H1 (cell line): ENCODE data around the gene RGS3. TPM values are rescaled to one million over a fixed set of nuclear protein-coding genes. Genes with fewer than 3 reads are reported as not detected.

ENCODE experiments used
- CTCF ChIA-PET: fragments of 300-600 bp; sonication (Branson Sonifier 250); formaldehyde crosslinking; loops from one replicate; lab custom pipeline; 2021; ENCODE audit not compliant: partially characterized antibody; lab: Charles Lee
- POLR2A ChIA-PET: fragments of 300-600 bp; sonication (Branson Sonifier 250); formaldehyde crosslinking; loops from one replicate; lab custom pipeline; 2021; ENCODE audit warnings: inconsistent platforms; ENCODE audit not compliant: partially characterized antibody; lab: Charles Lee
- DNase-seq, 2 experiments: peaks; one replicate each; pipeline versions ENCODE4 v3.0.0 to v3.0.0-alpha.2; 2010 to 2022; ENCODE audit warnings: low spot score in 2 of 2, low read depth in 1 of 2, mixed read lengths in 1 of 2
- FAIRE-seq: peaks from 2 replicates; lab custom pipeline; 2011; peaks lifted over from hg19 to GRCh38; lab: Jason Lieb, UNC
- H2AFZ ChIP-seq: 2 replicates; pipeline ENCODE4 v1.8.1; 2012; ENCODE audit warnings: low read length, inconsistent platforms
- H2AK5ac ChIP-seq: 2 replicates; pipeline ENCODE4 v1.6.1; 2013; ENCODE audit warnings: low read depth, low read length
- H2BK120ac ChIP-seq: replicated peaks from 2 replicates; pipeline ENCODE3; 2013; ENCODE audit warnings: low read depth, low read length, inconsistent platforms
- H2BK12ac ChIP-seq: 2 replicates; pipeline ENCODE4 v1.6.1; 2013; ENCODE audit warnings: low read depth, low read length
- H2BK15ac ChIP-seq: 2 replicates; pipeline ENCODE4 v1.6.1; 2013; ENCODE audit warnings: low read length
- H2BK20ac ChIP-seq: 2 replicates; pipeline ENCODE4 v1.6.1; 2013; ENCODE audit warnings: low read length
- H2BK5ac ChIP-seq: 2 replicates; pipeline ENCODE4 v1.6.1; 2013; ENCODE audit warnings: low read depth, low read length
- H3K14ac ChIP-seq: 2 replicates; pipeline ENCODE4 v1.6.1; 2013; ENCODE audit warnings: inconsistent platforms; ENCODE audit not compliant: insufficient read length
- H3K18ac ChIP-seq: 2 replicates; pipeline ENCODE4 v1.6.1; 2013; ENCODE audit warnings: low read length; ENCODE audit errors: extremely low read depth
- H3K23ac ChIP-seq: 2 replicates; pipeline ENCODE4 v1.6.1; 2013; ENCODE audit warnings: inconsistent platforms; ENCODE audit not compliant: insufficient read length
- H3K23me2 ChIP-seq: 2 replicates; pipeline ENCODE4 v1.6.1; 2013; ENCODE audit warnings: low read depth, low read length
- H3K27ac ChIP-seq: 2 replicates; pipeline ENCODE4 v1.6.1; 2011; ENCODE audit warnings: low read depth, low read length, inconsistent platforms
- H3K27me3 ChIP-seq, 4 experiments: replicated peaks in 1 of 4; 1 replicate in 1 of 4; 2 replicates in 3 of 4; pipeline versions ENCODE4 v1.6.1 to v1.8.1; 2011 to 2013; ENCODE audit warnings: low read length in 3 of 4, mild to moderate bottlenecking in 3 of 4, inconsistent platforms in 2 of 4, mixed read lengths in 2 of 4, moderate library complexity in 1 of 4; ENCODE audit not compliant: control insufficient read depth in 3 of 4, insufficient read depth in 3 of 4; ENCODE audit errors: extremely low read depth in 1 of 4
- H3K36me3 ChIP-seq, 4 experiments: 2 replicates each; pipeline versions ENCODE4 v1.6.1 to v1.8.1; 2011 to 2013; ENCODE audit warnings: mild to moderate bottlenecking in 4 of 4, low read length in 3 of 4, moderate library complexity in 2 of 4, control low read depth in 1 of 4, inconsistent platforms in 1 of 4; ENCODE audit not compliant: insufficient read depth in 4 of 4, control insufficient read depth in 2 of 4
- H3K4ac ChIP-seq: replicated peaks from 2 replicates; pipeline ENCODE3; 2013; ENCODE audit warnings: low read length, low read depth, mixed read lengths, inconsistent platforms; ENCODE audit not compliant: insufficient read length
- H3K4me1 ChIP-seq, 4 experiments: replicated peaks in 1 of 4; 1 replicate in 1 of 4; 2 replicates in 3 of 4; pipeline versions ENCODE4 v1.6.1 to v1.8.1; 2011 to 2013; ENCODE audit warnings: low read length in 3 of 4, inconsistent platforms in 2 of 4, mixed read lengths in 1 of 4; ENCODE audit not compliant: insufficient read depth in 4 of 4, control insufficient read depth in 3 of 4
- H3K4me2 ChIP-seq, 2 experiments: 2 replicates each; pipeline versions ENCODE4 v1.6.1 to v1.8.1; 2011 to 2013; ENCODE audit warnings: low read depth in 2 of 2, low read length in 2 of 2, control low read depth in 1 of 2, inconsistent platforms in 1 of 2, mild to moderate bottlenecking in 1 of 2; ENCODE audit not compliant: insufficient read depth in 1 of 2
- H3K4me3 ChIP-seq, 4 experiments: fragments of 200-600, 300-600 bp in 1 of 4; sonication (generic), shearing (Covaris generic), sonication (Bioruptor Twin) in 1 of 4; 2 replicates each; pipeline versions ENCODE4 v1.5.1 to v1.8.1; 2011 to 2016; ENCODE audit warnings: low read length in 4 of 4, low read depth in 3 of 4, control low read depth in 2 of 4, inconsistent platforms in 2 of 4, mild to moderate bottlenecking in 2 of 4, mixed read lengths in 1 of 4, moderate library complexity in 1 of 4; ENCODE audit not compliant: insufficient read depth in 2 of 4; ENCODE audit errors: extremely low read depth in 1 of 4
- H3K56ac ChIP-seq: replicated peaks from 2 replicates; pipeline ENCODE3; 2013; ENCODE audit warnings: low read depth, mild to moderate bottlenecking, mixed read lengths, low read length, inconsistent platforms; ENCODE audit not compliant: insufficient read length
- H3K79me1 ChIP-seq: 2 replicates; pipeline ENCODE4 v1.6.1; 2013; ENCODE audit warnings: low read depth, low read length, control low read depth
- H3K79me2 ChIP-seq, 2 experiments: 2 replicates each; pipeline versions ENCODE4 v1.6.1 to v1.8.1; 2012 to 2013; ENCODE audit warnings: low read length in 2 of 2, mild to moderate bottlenecking in 2 of 2, inconsistent platforms in 1 of 2; ENCODE audit not compliant: insufficient read depth in 2 of 2, control insufficient read depth in 1 of 2
- H3K9ac ChIP-seq, 4 experiments: replicated peaks in 1 of 4; 1 replicate in 1 of 4; 2 replicates in 3 of 4; pipeline versions ENCODE4 v1.6.1 to v1.8.1; 2011 to 2013; ENCODE audit warnings: low read depth in 3 of 4, low read length in 3 of 4, control low read depth in 2 of 4, mild to moderate bottlenecking in 2 of 4, moderate library complexity in 2 of 4, inconsistent platforms in 1 of 4; ENCODE audit errors: extremely low read depth in 1 of 4
- H3K9me3 ChIP-seq, 2 experiments: 2 replicates each; pipeline versions ENCODE4 v1.6.1 to v1.8.1; 2012 to 2013; ENCODE audit warnings: mild to moderate bottlenecking in 2 of 2, moderate library complexity in 2 of 2, control low read depth in 1 of 2, inconsistent platforms in 1 of 2, low read depth in 1 of 2, low read length in 1 of 2, mixed read lengths in 1 of 2; ENCODE audit not compliant: insufficient read depth in 2 of 2
- H4K20me1 ChIP-seq, 2 experiments: replicated peaks in 1 of 2; 2 replicates each; pipeline versions ENCODE3 to v1.8.1; 2011 to 2013; ENCODE audit warnings: inconsistent platforms in 2 of 2, low read length in 2 of 2, mild to moderate bottlenecking in 1 of 2; ENCODE audit not compliant: insufficient read depth in 2 of 2, control insufficient read depth in 1 of 2
- H4K5ac ChIP-seq: 2 replicates; pipeline ENCODE4 v1.6.1; 2013; ENCODE audit warnings: low read length, low read depth, mixed read lengths, inconsistent platforms; ENCODE audit not compliant: insufficient read length
- H4K8ac ChIP-seq: 2 replicates; pipeline ENCODE4 v1.8.0; 2013; ENCODE audit warnings: mild to moderate bottlenecking, moderate library complexity, low read length, inconsistent platforms; ENCODE audit not compliant: insufficient read depth; ENCODE audit errors: extremely low read depth
- H4K91ac ChIP-seq: replicated peaks from 2 replicates; pipeline ENCODE3; 2013; ENCODE audit warnings: low read length, mixed read lengths, inconsistent platforms; ENCODE audit not compliant: insufficient read length
- CHD2 ChIP-seq: IDR thresholded peaks from 2 replicates; pipeline ENCODE4 v1.6.1; 2012; ENCODE audit warnings: low read length, improper control_type of control experiment
- CREB1 ChIP-seq: IDR thresholded peaks from 2 replicates; pipeline ENCODE4 v1.6.1; 2012; ENCODE audit warnings: inconsistent platforms
- JUN ChIP-seq: IDR thresholded peaks from 2 replicates; pipeline ENCODE4 v1.6.1; 2011; ENCODE audit warnings: low read depth, mild to moderate bottlenecking, improper control_type of control experiment, low read length
- POU5F1 ChIP-seq: IDR thresholded peaks from 2 replicates; pipeline ENCODE4 v1.6.1; 2011; ENCODE audit warnings: low read depth, mild to moderate bottlenecking, low read length, moderate library complexity
- RXRA ChIP-seq: IDR thresholded peaks from 2 replicates; pipeline ENCODE4 v1.6.1; 2011; ENCODE audit warnings: low read depth, mild to moderate bottlenecking, low read length, moderate library complexity; ENCODE audit not compliant: insufficient read depth
- WGBS, 2 experiments: shearing (Covaris generic) in 1 of 2; methylation state at CpG; one replicate each; pipeline versions ENCODE4 v1.1.6 to v1.1.7; 2013 to 2015; ENCODE audit warnings: low lambda C conversion rate in 2 of 2, mixed read lengths in 2 of 2, inconsistent platforms in 1 of 2, low coverage in 1 of 2, missing lambda C conversion rate in 1 of 2; ENCODE audit not compliant: insufficient replicate concordance in 2 of 2, insufficient coverage in 1 of 2, insufficient read length in 1 of 2; ENCODE audit errors: extremely low coverage in 1 of 2, missing lambda C conversion rate in 1 of 2; 5-methylcytosine and 5-hydroxymethylcytosine counted together
- polyA plus RNA-seq, 7 experiments: library from polyadenylated mRNA; depleted of rRNA in 3 of 7; stranded (reverse) in 5 of 7; unstranded in 2 of 7; fragments of >200 nt in 5 of 7; fragments of 200-250 nt in 2 of 7; gene quantifications; 1 replicate in 5 of 7; 2 replicates in 1 of 7; 4 replicates in 1 of 7; pipeline versions ENCODE4 v1.2.1 to v1.2.3, GENCODE V29; 2011 to 2013; ENCODE audit warnings: missing spikeins in 2 of 7, mixed read lengths in 2 of 7
- total RNA-seq: library from RNA; stranded (reverse); fragmentation: NEBNext Ultra II Directional; extraction: Animal tissue kit (Norgen Biotek cat#: 25700); gene quantifications from 2 replicates; pipeline ENCODE4 v1.2.1, GENCODE V29; 2021
- TF ChIP-seq, protein P1 (sequence below), 3 experiments: IDR thresholded peaks; 1 replicate in 2 of 3; 2 replicates in 1 of 3; pipeline versions ENCODE4 v1.5.1 to v1.6.1; 2011; ENCODE audit warnings: low read length in 3 of 3, mild to moderate bottlenecking in 3 of 3, inconsistent platforms in 2 of 3, low read depth in 1 of 3, moderate library complexity in 1 of 3; ENCODE audit not compliant: insufficient read depth in 1 of 3; ENCODE audit errors: control extremely low read depth in 1 of 3

RGS3 gene
- total and polyA plus RNA-seq, 2 of the 8 experiments (the other 6 are each of a cell fraction or from before 2014, with no cell fraction given): 12.6 to 18.2 TPM

DNA sequence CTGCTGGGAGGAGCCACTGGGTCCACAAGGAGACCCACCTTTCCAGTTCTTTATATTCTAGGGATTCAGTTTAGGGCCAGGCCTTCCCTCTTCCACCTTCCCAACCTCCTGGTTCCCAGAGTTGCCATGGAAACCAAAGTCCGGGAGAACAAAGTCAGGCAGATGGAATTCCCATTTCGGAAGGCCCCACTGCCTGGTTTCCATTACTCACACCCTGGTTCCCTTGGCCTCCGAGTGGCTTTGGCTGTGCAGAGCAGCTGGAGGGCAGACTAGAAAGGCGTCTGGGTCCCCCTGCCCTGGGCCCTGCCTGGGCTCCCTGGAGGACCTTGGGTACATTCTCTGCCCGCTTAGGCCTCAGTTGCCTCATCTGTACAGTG is 136.1 kb downstream of the RGS3 start:
- Histone ChIP-seq H2BK12ac (peak overlapping the region; percentile 87; the same call in 1 of the 2 replicates), H3K4me1 (peaks cover 0 to 24% (median 18%) of the 10 kb centered on the region in 4 experiments; a peak in 6 of 7 replicates), H3K4me3 (no peak overlapping the region), H3K9ac (no peak overlapping the region), H3K4ac (no peak overlapping the region), H3K23me2 (peaks cover 2% of the 10 kb centered on the region; the same call in 1 of the 2 replicates), H3K23ac (no peak overlapping the region), H2BK5ac (peak overlapping the region; percentile 52), H3K36me3 (peaks cover 4 to 22% (median 9%) of the 10 kb centered on the region in 4 experiments; a peak in 5 of 8 replicates), H3K27me3 (no peaks in the 10 kb centered on the region), H2BK15ac (peak overlapping the region; percentile 81; the same call in 1 of the 2 replicates), H2BK20ac (no peak overlapping the region), H3K18ac (no peak overlapping the region; the same call in 1 of the 2 replicates), H4K5ac (no peak overlapping the region), H2BK120ac (no peak overlapping the region), H3K27ac (no peak overlapping the region), H3K14ac (no peak overlapping the region), H4K20me1 (peaks cover 2% of the 10 kb centered on the region in 2 experiments), H3K4me2 (no peak overlapping the region), H4K91ac (no peak overlapping the region), H4K8ac (no peak overlapping the region), H2AK5ac (0 out of 2 replicates have a peak overlapping the region, but pooled peaks have one; percentile 26), H3K56ac (no peak overlapping the region), H3K9me3 (no peaks in the 10 kb centered on the region), H2AFZ (no peak overlapping the region), H3K79me2 (peaks cover 0 to 5% of the 10 kb centered on the region in 2 experiments; a peak in 1 of 4 replicates), H3K79me1 (peaks cover 11% of the 10 kb centered on the region; the same call in 1 of the 2 replicates)
- DNase-seq (no peak), FAIRE-seq (no peak)
- WGBS, 2 experiments: 62% methylated on average over 5 of the region's 5 CpGs; no CpG with 5 or more reads in 1 of the 2 experiments
- POLR2A ChIA-PET: interaction anchor here (0.9 to 4.2 kb wide), 2 partner anchors 26 to 56 kb away, joined by 3 to 14 read pairs; no protein-coding TSS in a partner anchor
- CTCF ChIA-PET: interaction anchor here (1.4 to 28.3 kb wide), 3 partner anchors 16 to 53 kb away, joined by 5 to 1065 read pairs (median 28); no protein-coding TSS in a partner anchor
- TF ChIP-seq RXRA: no peak
- no peak for TF ChIP-seq JUN
- TF ChIP-seq CHD2: no peak
- TF ChIP-seq CREB1: no peak
- no peak for TF ChIP-seq POU5F1
- TF ChIP-seq, protein P1, sequence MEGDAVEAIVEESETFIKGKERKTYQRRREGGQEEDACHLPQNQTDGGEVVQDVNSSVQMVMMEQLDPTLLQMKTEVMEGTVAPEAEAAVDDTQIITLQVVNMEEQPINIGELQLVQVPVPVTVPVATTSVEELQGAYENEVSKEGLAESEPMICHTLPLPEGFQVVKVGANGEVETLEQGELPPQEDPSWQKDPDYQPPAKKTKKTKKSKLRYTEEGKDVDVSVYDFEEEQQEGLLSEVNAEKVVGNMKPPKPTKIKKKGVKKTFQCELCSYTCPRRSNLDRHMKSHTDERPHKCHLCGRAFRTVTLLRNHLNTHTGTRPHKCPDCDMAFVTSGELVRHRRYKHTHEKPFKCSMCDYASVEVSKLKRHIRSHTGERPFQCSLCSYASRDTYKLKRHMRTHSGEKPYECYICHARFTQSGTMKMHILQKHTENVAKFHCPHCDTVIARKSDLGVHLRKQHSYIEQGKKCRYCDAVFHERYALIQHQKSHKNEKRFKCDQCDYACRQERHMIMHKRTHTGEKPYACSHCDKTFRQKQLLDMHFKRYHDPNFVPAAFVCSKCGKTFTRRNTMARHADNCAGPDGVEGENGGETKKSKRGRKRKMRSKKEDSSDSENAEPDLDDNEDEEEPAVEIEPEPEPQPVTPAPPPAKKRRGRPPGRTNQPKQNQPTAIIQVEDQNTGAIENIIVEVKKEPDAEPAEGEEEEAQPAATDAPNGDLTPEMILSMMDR (IDR thresholded peaks at IDR 0.05; ENCODE audit: control extremely low read depth in 1 of 3, insufficient read depth in 1 of 3, low read depth in 1 of 3, low read length in 3 of 3): no peak
